Adrenal gland (tissue), 12 donors: Measurements from ENCODE around the gene FARS2. TPM values are rescaled to one million over a fixed set of nuclear protein-coding genes. Genes with fewer than 3 reads are reported as not detected.

ENCODE experiments used
- DNase-seq, 7 donors: peaks; one replicate each; pipeline ENCODE4 v3.0.0-alpha.2; 2019 to 2020
- H3K27ac ChIP-seq, 5 donors: fragments of 200-600 bp; sonication (generic) in 4 of 5; 1 replicate in 3 of 5; 2 replicates in 2 of 5; pipeline versions ENCODE4 v1.5.1 to v1.8.0; 2016 to 2020; ENCODE audit warnings: mild to moderate bottlenecking in 1 of 5
- H3K27me3 ChIP-seq: fragments of 200-600 bp; 2 replicates; pipeline ENCODE4 v1.8.0; 2021
- H3K36me3 ChIP-seq, 2 donors: fragments of 200-600 bp; replicated peaks in 1 of 2; 1 replicate in 1 of 2; 2 replicates in 1 of 2; pipeline versions ENCODE4 v1.5.1 to v1.8.0; 2018 to 2022
- H3K4me1 ChIP-seq, 2 donors: fragments of 200-600 bp; replicated peaks in 1 of 2; 1 replicate in 1 of 2; 2 replicates in 1 of 2; pipeline versions ENCODE4 v1.5.1 to v1.8.0; 2018 to 2021
- H3K4me3 ChIP-seq, 4 donors: fragments of 200-600 bp; sonication (generic) in 3 of 4; one replicate each; pipeline ENCODE4 v1.5.1; 2016 to 2018
- H3K9me3 ChIP-seq, 3 donors: fragments of 200-600 bp; sonication (generic) in 1 of 3; replicated peaks in 1 of 3; 1 replicate in 2 of 3; 2 replicates in 1 of 3; pipeline versions ENCODE4 v1.5.1 to v1.8.0; 2016 to 2021
- POLR2A ChIP-seq, 2 donors: fragments of 450-650 bp; IDR thresholded peaks; one replicate each; pipeline ENCODE4 v1.6.1; 2017; ENCODE audit warnings: antibody characterized with exemption in 2 of 2, mild to moderate bottlenecking in 2 of 2, moderate library complexity in 1 of 2
- WGBS, 4 donors: extraction: QIAGEN DNeasy Blood & Tissue Kit in 2 of 4; methylation state at CpG; one replicate each; pipeline versions ENCODE4 v1.1.5 to v1.1.7; 2013 to 2017; 5-methylcytosine and 5-hydroxymethylcytosine counted together
- intact Hi-C, 2 donors: fragments of 100-400 bp; cut with DNase I; formaldehyde crosslinking; loops; one replicate each; pipeline versions ENCODE4 v1.14.1 to v1.15.0; 2022 to 2023
- polyA plus RNA-seq, 3 donors: library from polyadenylated mRNA; stranded (reverse); fragments of 200-250 nt in 2 of 3; fragments of 350-450 nt in 1 of 3; fragmentation: Illumina TruSeq in 1 of 3; extraction: RNeasy Lipid Tissue Mini Kit (QIAGEN cat#74804) in 1 of 3; gene quantifications; one replicate each; pipeline ENCODE4 v1.2.3, GENCODE V29; 2013 to 2014
- total RNA-seq, 9 donors: library from RNA; depleted of rRNA in 4 of 9; stranded (reverse); fragments of >200 nt in 4 of 9; fragments of 120-200 nt in 1 of 9; fragmentation: NEBNext Ultra II Directional in 1 of 9; extraction: Animal tissue kit (Norgen Biotek cat#: 25700) in 1 of 9; gene quantifications; one replicate each; pipeline versions ENCODE4 v1.1.0 to v1.2.4, GENCODE V29; 2013 to 2023
- TF ChIP-seq, protein P1 (sequence below), 6 experiments: fragments of 450-650 bp in 4 of 6; fragments of 200-600 bp in 2 of 6; sonication (generic) in 1 of 6; IDR thresholded peaks; 1 replicate in 5 of 6; 2 replicates in 1 of 6; pipeline versions ENCODE4 v1.5.1 to v1.8.0; 2016 to 2021; ENCODE audit warnings: antibody characterized with exemption in 6 of 6, mild to moderate bottlenecking in 2 of 6, moderate library complexity in 1 of 6
- donor health status: healthy with polysubstance abuse.
- donor health status: Bipolar disorder and iron deficiency.
- donor health status: DM: yes; HTN: yes; CAD: no.
- donor health status: DM: no; HTN: no; CAD: no.
- donor health status: DM: no; HTN: no; CAD: no.
- donor health status: DM: yes; HTN: yes; CAD: no.

FARS2 gene
- total and polyA plus RNA-seq, 12 donors, result 7.2 to 55.2 (median 19.8) TPM

DNA sequence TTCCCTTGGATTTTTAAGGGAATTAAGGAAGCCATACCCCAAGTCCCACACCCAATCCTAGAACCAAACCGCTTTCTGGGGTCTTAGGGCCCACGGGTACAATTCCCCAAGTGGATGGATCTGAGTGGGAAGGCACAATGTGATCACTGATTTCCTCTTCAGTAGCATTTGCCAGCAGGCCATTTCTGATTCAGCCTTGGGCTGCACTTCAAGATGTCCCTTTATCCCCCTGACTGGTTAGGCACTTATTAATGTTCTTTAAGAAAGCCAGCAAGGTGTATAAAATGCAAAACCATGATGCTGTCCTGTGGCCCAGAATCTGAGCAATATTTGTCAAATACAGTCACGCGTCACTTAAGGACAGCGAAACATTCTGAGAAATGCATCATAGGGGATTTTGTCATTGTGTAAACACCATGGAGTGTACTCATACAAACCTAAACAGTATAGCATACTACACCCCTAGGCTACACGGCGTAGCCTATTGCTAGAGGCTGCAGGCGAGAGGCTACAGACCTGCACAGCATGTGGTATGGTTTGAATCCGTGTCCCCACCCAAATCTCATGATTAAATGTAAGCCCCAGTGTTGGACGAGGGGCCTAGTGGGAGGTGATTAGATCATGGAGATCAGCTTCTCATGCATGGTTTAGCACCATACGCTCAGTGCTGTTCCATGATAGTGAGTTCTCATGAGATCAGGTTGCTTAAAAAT lies 511.3 kb downstream of the FARS2 start:
- Histone ChIP-seq H3K9me3 (no peaks in the 10 kb centered on the region), H3K36me3 (no peaks in the 10 kb centered on the region), H3K4me3 (no peak overlapping the region), H3K27me3 (no peaks in the 10 kb centered on the region), H3K27ac (no peak overlapping the region), H3K4me1 (no peaks in the 10 kb centered on the region)
- WGBS, 4 donors, result 97 to 98% (median 97%) methylated on average over 10 to 11 of the region's 11 CpGs
- no peak for DNase-seq
- TF ChIP-seq POLR2A (IDR thresholded peaks at IDR 0.05), result no peak
- TF ChIP-seq, protein P1, sequence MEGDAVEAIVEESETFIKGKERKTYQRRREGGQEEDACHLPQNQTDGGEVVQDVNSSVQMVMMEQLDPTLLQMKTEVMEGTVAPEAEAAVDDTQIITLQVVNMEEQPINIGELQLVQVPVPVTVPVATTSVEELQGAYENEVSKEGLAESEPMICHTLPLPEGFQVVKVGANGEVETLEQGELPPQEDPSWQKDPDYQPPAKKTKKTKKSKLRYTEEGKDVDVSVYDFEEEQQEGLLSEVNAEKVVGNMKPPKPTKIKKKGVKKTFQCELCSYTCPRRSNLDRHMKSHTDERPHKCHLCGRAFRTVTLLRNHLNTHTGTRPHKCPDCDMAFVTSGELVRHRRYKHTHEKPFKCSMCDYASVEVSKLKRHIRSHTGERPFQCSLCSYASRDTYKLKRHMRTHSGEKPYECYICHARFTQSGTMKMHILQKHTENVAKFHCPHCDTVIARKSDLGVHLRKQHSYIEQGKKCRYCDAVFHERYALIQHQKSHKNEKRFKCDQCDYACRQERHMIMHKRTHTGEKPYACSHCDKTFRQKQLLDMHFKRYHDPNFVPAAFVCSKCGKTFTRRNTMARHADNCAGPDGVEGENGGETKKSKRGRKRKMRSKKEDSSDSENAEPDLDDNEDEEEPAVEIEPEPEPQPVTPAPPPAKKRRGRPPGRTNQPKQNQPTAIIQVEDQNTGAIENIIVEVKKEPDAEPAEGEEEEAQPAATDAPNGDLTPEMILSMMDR (IDR thresholded peaks at IDR 0.05), result no peak
- intact Hi-C loops, result no loop called here

DNA sequence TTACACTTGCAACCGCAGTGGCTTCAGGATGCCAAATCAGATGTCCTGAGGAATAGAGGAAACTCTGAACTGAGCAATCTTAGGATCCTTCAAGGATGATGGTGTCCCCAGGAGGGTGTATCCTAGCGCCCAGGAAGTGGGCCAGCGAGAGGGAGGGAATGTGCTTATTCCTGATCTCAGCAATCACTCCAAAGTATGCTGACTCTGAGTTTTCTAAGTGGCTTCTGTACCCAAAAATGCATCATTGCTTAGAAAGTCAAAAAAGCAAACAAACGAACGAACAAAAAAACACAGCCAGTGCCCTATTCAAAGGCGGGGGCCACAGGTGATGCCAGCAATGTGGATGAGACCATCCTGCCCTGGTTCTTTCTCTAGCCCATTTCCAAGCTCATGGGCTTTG lies 514.8 kb downstream of the FARS2 start:
- intact Hi-C loops, result no loop called here
- Histone ChIP-seq H3K4me1 (no peaks in the 10 kb centered on the region), H3K27me3 (no peaks in the 10 kb centered on the region), H3K36me3 (no peaks in the 10 kb centered on the region), H3K4me3 (no peak overlapping the region), H3K27ac (no peak overlapping the region), H3K9me3 (no peaks in the 10 kb centered on the region)
- 92 to 99% (median 95%) methylated on average over 5 to 6 of the region's 6 CpGs for WGBS, 4 donors
- DNase-seq, result no peak
- TF ChIP-seq, protein P1 (IDR thresholded peaks at IDR 0.05), result no peak
- no peak for TF ChIP-seq POLR2A (IDR thresholded peaks at IDR 0.05)

DNA sequence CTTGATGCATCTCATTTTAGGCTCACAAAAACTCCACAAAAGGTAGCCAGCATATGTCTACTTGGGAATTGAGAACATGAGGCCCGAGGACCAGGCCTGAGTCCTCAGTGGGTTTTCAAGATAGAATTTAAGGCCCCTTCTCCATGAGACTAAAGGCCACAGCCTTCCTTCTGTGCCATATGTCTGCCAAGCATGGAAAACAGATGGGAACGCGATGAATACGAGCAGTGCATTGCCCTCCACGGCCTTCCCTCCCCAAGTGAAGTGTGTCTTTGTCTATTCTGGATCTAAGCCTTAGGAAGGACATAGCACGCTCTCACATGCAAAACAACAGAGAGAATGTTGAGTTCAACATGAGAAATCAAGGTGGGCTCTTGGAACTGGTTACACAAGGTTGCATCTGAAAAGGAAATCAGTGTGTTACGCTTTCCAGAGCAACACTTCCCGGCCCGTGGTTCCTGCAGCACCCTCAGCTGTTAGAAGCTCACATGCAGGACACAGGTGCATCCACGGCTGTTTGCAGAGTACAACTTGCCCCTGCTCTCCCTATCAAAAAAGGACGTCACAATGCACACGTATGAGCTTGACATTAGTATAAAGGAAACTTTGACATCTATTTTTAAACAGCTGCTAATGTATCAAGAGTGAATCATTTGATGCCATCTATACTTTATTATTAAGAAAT lies 515.5 kb downstream of the FARS2 start:
- Histone ChIP-seq H3K9me3 (no peaks in the 10 kb centered on the region), H3K4me1 (no peaks in the 10 kb centered on the region), H3K4me3 (no peak overlapping the region), H3K27ac (no peak overlapping the region), H3K27me3 (no peaks in the 10 kb centered on the region), H3K36me3 (no peaks in the 10 kb centered on the region)
- WGBS, 4 donors, result 82 to 88% (median 87%) methylated on average over 12 of the region's 12 CpGs
- DNase-seq, result no peak
- intact Hi-C loops, result no loop called here
- TF ChIP-seq POLR2A (IDR thresholded peaks at IDR 0.05), result no peak

DNA sequence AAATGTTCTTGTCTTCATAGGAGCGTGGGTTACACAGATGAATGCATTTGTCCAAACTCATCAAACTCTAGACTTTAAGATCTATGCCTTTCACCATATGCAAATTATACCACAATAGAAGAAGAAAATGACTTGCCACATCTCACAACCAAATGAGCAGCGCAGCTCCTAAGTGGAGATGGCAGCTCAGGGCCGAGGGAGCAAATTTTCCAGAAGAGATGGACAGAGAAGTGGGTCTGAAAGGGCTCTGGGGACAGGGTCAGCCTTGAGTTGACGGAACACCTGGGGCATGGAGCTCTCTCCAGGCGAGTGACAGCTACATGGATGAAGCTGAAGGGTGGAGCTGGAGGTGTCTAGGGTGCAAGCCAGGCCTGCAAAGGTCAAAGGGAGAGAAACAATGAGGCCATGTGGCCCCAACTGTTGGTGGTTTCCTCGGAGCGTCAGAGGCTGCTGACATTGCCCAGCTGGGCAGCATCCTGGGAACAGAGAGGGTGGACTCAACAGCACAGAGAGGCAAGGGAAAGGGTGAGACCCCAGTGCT lies 517.1 kb downstream of the FARS2 start:
- no peak overlapping the region for H3K4me3 ChIP-seq
- H3K4me1 ChIP-seq, result no peaks in the 10 kb centered on the region
- H3K27me3 ChIP-seq, result no peaks in the 10 kb centered on the region
- TF ChIP-seq, protein P1 (IDR thresholded peaks at IDR 0.05), result no peak
- TF ChIP-seq POLR2A (IDR thresholded peaks at IDR 0.05), result no peak
- intact Hi-C loops, result no loop called here
- no peaks in the 10 kb centered on the region for H3K36me3 ChIP-seq
- WGBS, 4 donors, result 88 to 93% (median 89%) methylated on average over 7 of the region's 7 CpGs
- H3K9me3 ChIP-seq, result no peaks in the 10 kb centered on the region
- no peak for DNase-seq
- H3K27ac ChIP-seq, result no peak overlapping the region
